Astrocyte (in vitro differentiated cells and primary cell): ENCODE results near the gene PLEKHA7.

Experiments
- CTCF ChIP-seq: IDR thresholded peaks from 2 replicates; pipeline ENCODE4 v1.5.1; 2011; ENCODE audit warnings: low read depth, mild to moderate bottlenecking, inconsistent platforms, low read length, moderate library complexity; ENCODE audit not compliant: insufficient read depth
- EZH2 ChIP-seq: IDR thresholded peaks from 2 replicates; pipeline ENCODE4 v1.6.1; 2012; ENCODE audit warnings: mild to moderate bottlenecking, low read length, inconsistent platforms; ENCODE audit not compliant: insufficient read depth

- no peak for TF ChIP-seq CTCF
- no peak for TF ChIP-seq EZH2
Observed at GRCh38 chr11:16989554-16989953, 24.7 kb downstream of the PLEKHA7 start.
